ENCODE data around the gene ZBTB32.

ZBTB32 gene

DNA sequence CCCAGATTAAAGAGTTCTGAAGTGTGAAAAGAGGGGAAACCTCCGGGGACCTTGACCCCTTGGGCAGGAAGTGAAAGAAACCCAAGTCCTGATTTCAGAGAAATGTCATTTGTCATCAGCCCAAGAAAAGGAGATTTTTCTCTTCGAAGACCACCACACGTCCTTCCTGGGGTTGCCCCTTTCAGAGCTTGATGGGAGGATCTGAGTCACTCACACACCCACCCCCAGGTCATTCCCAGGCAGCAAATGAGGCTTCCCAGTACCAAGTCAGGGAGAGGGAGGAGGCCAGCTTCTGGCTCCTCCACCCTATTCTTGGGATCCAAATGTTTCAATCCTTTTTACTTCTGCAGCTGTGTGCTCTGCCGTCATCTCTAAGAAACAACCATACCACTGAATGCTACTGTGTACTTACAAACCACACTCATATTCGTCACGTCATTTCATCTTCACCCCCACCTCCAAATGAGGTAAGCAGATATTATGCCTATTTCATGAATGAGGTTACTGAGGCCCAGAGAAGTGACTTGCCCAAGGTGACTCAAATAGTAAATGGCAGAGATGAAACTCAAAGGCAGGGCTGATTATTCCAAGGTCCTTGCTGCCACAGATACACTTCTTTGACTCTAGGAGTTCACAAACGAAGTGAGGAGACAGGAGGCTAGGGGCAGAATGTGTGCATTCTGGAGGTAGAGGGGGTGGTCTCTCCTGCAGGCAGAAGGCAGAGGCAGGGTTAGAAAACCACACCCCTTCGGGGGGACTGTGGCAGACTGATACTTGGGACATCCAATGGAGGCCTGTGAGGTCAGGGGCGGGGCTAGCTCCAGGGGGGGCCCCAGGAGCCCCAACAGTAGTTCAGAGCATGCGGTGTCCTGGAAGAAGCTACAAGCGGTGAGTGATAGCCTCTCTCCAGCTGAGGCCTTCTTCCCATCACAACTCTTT, 8.5 kb downstream of the ZBTB32 start:
- TF ChIP-seq, protein P1, sequence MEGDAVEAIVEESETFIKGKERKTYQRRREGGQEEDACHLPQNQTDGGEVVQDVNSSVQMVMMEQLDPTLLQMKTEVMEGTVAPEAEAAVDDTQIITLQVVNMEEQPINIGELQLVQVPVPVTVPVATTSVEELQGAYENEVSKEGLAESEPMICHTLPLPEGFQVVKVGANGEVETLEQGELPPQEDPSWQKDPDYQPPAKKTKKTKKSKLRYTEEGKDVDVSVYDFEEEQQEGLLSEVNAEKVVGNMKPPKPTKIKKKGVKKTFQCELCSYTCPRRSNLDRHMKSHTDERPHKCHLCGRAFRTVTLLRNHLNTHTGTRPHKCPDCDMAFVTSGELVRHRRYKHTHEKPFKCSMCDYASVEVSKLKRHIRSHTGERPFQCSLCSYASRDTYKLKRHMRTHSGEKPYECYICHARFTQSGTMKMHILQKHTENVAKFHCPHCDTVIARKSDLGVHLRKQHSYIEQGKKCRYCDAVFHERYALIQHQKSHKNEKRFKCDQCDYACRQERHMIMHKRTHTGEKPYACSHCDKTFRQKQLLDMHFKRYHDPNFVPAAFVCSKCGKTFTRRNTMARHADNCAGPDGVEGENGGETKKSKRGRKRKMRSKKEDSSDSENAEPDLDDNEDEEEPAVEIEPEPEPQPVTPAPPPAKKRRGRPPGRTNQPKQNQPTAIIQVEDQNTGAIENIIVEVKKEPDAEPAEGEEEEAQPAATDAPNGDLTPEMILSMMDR (IDR thresholded peaks at IDR 0.05): no peak
- no peak overlapping the region for H3K4me3 ChIP-seq
- DNase-seq (ENCODE audit: low spot score): no peak
- no peak overlapping the region for H3K27ac ChIP-seq

DNA sequence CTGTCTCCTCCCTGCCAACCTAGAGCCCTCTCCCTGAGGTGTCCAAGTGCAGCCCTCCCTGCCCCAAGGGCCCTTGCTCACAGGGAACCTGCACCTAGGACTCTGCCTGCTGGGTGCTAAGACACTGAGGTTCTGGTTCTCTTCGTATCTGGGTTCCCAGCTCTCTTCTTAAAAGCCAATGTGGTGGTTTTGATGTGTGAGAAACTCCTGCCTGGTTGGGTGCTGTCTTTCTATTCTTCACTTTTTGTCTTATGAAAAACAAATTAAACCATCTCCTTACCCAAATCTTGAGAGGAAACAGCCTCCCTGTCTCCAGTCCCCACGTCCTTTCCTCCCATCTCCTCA, 9.1 kb downstream of the ZBTB32 start:
- no peak for DNase-seq (ENCODE audit: low spot score)
- no peak overlapping the region for H3K4me3 ChIP-seq
- TF ChIP-seq, protein P1 (IDR thresholded peaks at IDR 0.05): no peak
- H3K27ac ChIP-seq: no peak overlapping the region

DNA sequence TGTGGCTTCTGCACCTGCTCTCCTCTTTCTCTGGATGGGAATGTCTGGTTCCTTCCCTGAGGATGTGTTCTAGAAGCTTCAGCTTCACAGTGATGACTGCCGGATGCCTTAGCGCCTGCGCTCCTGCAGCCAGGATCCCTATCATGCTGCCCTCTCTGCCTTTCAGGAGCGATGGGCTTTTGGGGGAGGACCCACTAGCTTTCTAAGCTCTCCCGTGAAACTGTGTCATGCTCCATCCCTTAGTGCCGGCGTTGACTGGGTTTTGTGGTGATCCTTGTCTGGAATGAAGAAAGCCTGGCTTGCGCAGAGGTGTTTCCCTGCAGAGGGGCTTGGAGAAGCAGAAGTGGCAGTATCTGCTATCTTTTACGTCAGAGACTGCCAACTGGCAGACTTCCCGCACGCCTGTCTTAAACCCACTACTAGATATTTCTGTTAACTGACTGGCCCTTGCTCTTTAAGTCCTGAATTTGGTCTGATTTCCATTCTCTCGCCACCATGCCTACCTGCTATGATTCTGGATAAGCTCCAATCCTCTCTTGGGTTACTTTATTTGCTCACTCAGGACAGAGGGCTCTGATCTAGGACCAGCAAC, 9.6 kb downstream of the ZBTB32 start:
- DNase-seq (ENCODE audit: low spot score): no peak
- H3K27ac ChIP-seq: no peak overlapping the region
- TF ChIP-seq, protein P1 (IDR thresholded peaks at IDR 0.05): no peak
- no peak overlapping the region for H3K4me3 ChIP-seq

DNA sequence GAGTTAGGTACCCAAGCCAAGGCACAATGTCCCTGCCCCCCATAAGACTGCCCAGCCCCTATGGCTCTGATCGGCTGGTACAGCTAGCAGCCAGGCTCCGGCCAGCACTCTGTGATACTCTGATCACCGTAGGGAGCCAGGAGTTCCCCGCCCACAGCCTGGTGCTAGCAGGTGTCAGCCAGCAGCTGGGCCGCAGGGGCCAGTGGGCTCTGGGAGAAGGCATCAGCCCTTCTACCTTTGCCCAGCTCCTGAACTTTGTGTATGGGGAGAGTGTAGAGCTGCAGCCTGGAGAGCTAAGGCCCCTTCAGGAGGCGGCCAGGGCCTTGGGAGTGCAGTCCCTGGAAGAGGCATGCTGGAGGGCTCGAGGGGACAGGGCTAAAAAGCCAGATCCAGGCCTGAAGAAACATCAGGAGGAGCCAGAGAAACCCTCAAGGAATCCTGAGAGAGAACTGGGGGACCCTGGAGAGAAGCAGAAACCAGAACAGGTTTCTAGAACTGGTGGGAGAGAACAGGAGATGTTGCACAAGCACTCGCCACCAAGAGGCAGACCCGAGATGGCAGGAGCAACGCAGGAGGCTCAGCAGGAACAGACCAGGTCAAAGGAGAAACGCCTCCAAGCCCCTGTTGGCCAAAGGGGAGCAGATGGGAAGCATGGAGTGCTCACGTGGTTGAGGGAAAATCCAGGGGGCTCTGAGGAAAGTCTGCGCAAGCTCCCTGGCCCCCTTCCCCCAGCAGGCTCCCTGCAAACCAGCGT, 10.4 kb downstream of the ZBTB32 start:
- TF ChIP-seq, protein P1 (IDR thresholded peaks at IDR 0.05): no peak
- Histone ChIP-seq H3K4me3 (no peak overlapping the region), H3K27ac (no peak overlapping the region)
- DNase-seq (ENCODE audit: low spot score): no peak

DNA sequence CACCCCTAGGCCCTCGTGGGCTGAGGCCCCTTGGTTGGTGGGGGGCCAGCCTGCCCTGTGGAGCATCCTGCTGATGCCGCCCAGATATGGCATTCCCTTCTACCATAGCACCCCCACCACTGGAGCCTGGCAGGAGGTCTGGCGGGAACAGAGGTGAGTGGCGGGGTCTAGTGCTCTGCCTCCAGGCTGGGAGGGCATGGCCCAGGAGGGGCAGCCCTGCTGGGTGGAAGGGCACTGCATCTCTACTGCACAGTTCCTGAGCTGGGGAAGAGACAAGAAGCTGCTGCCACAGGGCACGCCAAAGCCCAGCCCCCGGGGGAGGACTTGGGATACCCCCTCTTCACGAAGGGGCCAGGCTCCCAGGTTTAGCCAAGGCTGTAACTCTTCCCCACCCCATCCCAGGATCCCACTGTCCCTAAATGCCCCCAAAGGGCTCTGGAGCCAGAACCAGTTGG, 11.0 kb downstream of the ZBTB32 start:
- DNase-seq (ENCODE audit: low spot score): peak; percentile 72
- TF ChIP-seq, protein P1 (IDR thresholded peaks at IDR 0.05): no peak
- Histone ChIP-seq H3K4me3 (peak overlapping the region; percentile 88), H3K27ac (peak overlapping the region in 1 of 2 donors; percentile 96)

DNA sequence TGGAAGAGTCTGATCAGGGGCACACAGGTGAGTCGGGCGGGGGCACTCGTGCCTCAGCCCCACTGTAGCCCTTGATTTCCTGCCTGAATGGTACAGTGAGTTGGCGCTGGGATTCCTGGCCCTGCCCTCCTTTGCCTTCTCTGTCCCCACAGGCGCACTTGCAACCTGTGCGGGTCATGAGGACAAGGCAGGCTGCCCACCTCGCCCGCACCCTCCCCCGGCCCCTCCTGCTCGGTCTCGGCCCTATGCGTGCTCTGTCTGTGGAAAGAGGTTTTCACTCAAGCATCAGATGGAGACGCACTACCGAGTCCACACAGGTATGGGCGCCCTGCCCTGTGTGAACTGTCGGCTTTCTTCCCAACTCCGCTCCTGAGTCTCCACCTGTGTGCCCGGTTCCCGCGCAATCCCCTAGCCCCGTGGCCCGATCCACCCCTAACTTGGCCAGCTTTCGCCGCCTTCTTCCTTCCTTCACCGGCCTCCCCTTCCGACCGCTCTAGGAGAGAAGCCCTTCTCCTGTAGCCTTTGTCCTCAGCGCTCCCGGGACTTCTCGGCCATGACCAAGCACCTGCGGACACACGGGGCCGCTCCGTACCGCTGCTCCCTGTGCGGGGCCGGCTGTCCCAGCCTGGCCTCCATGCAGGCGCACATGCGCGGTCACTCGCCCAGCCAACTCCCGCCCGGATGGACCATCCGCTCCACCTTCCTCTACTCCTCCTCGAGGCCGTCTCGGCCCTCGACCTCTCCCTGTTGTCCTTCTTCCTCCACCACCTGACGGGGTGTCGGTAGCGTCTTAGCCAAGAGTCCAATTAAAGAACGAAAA, 11.8 kb downstream of the ZBTB32 start:
- Histone ChIP-seq H3K4me3 (peak overlapping the region; percentile 88), H3K27ac (peak overlapping the region; percentile 75 to 96)
- TF ChIP-seq, protein P1 (IDR thresholded peaks at IDR 0.05): no peak
- peak; percentile 80 for DNase-seq (ENCODE audit: low spot score)
